Trophoblast cell (in vitro differentiated cells and primary cell): ENCODE results near the gene SHROOM3.

Experiments used
- DNase-seq, 2 donors: peaks; one replicate each; pipeline ENCODE4 v3.0.0-alpha.2; 2016
- H2AFZ ChIP-seq: 2 replicates; pipeline ENCODE4 v1.6.1; 2013; ENCODE audit warnings: low read length, moderate library complexity, mild to moderate bottlenecking; ENCODE audit not compliant: insufficient read depth, poor library complexity
- H2AK5ac ChIP-seq: 2 replicates; pipeline ENCODE4 v1.6.1; 2013; ENCODE audit warnings: mild to moderate bottlenecking, low read length
- H2BK120ac ChIP-seq: 2 replicates; pipeline ENCODE4 v1.6.1; 2013; ENCODE audit warnings: low read length, mild to moderate bottlenecking, moderate library complexity; ENCODE audit not compliant: insufficient read depth, poor library complexity
- H2BK12ac ChIP-seq: 2 replicates; pipeline ENCODE4 v1.6.1; 2013; ENCODE audit warnings: mild to moderate bottlenecking, low read length, moderate library complexity
- H2BK5ac ChIP-seq: 2 replicates; pipeline ENCODE4 v1.6.1; 2013; ENCODE audit warnings: low read length, low read depth, moderate library complexity, mild to moderate bottlenecking; ENCODE audit not compliant: poor library complexity
- H3K14ac ChIP-seq: 2 replicates; pipeline ENCODE4 v1.6.1; 2013; ENCODE audit warnings: mild to moderate bottlenecking, low read length
- H3K18ac ChIP-seq: 2 replicates; pipeline ENCODE4 v1.6.1; 2013; ENCODE audit warnings: mild to moderate bottlenecking, low read length
- H3K23ac ChIP-seq: 2 replicates; pipeline ENCODE4 v1.6.1; 2013; ENCODE audit warnings: low read length
- H3K27ac ChIP-seq: 2 replicates; pipeline ENCODE4 v1.5.1; 2013; ENCODE audit warnings: low read depth, mild to moderate bottlenecking, inconsistent platforms, low read length, moderate library complexity
- H3K27me3 ChIP-seq: 2 replicates; pipeline ENCODE4 v1.6.1; 2013; ENCODE audit warnings: inconsistent platforms, mild to moderate bottlenecking, low read length, moderate library complexity; ENCODE audit not compliant: insufficient read depth
- H3K36me3 ChIP-seq, 2 experiments: 1 replicate in 1 of 2; 2 replicates in 1 of 2; pipeline ENCODE4 v1.6.1; 2013; ENCODE audit warnings: low read length in 2 of 2, mild to moderate bottlenecking in 2 of 2, moderate library complexity in 1 of 2; ENCODE audit not compliant: insufficient read depth in 2 of 2, control insufficient read depth in 1 of 2
- H3K4ac ChIP-seq: 2 replicates; pipeline ENCODE4 v1.6.1; 2013; ENCODE audit warnings: low read depth, mild to moderate bottlenecking, low read length, moderate library complexity
- H3K4me1 ChIP-seq, 2 experiments: 1 replicate in 1 of 2; 2 replicates in 1 of 2; pipeline ENCODE4 v1.6.1; 2013; ENCODE audit warnings: low read length in 2 of 2, mild to moderate bottlenecking in 2 of 2, moderate library complexity in 1 of 2; ENCODE audit not compliant: insufficient read depth in 2 of 2, control insufficient read depth in 1 of 2
- H3K4me2 ChIP-seq: 2 replicates; pipeline ENCODE4 v1.6.1; 2013; ENCODE audit warnings: inconsistent platforms, mild to moderate bottlenecking, low read length, moderate library complexity
- H3K4me3 ChIP-seq: 2 replicates; pipeline ENCODE4 v1.5.1; 2013; ENCODE audit warnings: mild to moderate bottlenecking, low read depth, low read length, inconsistent platforms
- H3K79me1 ChIP-seq: one replicate; pipeline ENCODE4 v1.6.1; 2013; ENCODE audit warnings: low read length
- H3K79me2 ChIP-seq: 2 replicates; pipeline ENCODE4 v1.6.1; 2013; ENCODE audit warnings: low read length, mild to moderate bottlenecking; ENCODE audit not compliant: control insufficient read depth, insufficient read depth, poor library complexity
- H3K9ac ChIP-seq: 2 replicates; pipeline ENCODE4 v1.6.1; 2013; ENCODE audit warnings: mild to moderate bottlenecking, low read length
- H3K9me3 ChIP-seq: 2 replicates; pipeline ENCODE4 v1.6.1; 2013; ENCODE audit warnings: low read depth, mild to moderate bottlenecking, control low read depth, inconsistent platforms, low read length; ENCODE audit not compliant: insufficient read depth
- H4K12ac ChIP-seq: 2 replicates; pipeline ENCODE4 v1.6.1; 2013; ENCODE audit warnings: low read depth, mild to moderate bottlenecking, low read length, moderate library complexity
- H4K8ac ChIP-seq: 2 replicates; pipeline ENCODE4 v1.6.1; 2013; ENCODE audit warnings: low read depth, mild to moderate bottlenecking, low read length, moderate library complexity
- H4K91ac ChIP-seq: one replicate; pipeline ENCODE4 v1.6.1; 2013; ENCODE audit warnings: low read depth, mild to moderate bottlenecking, low read length, moderate library complexity
- WGBS: extraction: QIAGEN DNeasy Blood & Tissue Kit; methylation state at CpG from one replicate; pipeline ENCODE4 v1.1.7; 2013; ENCODE audit warnings: missing lambda C conversion rate; ENCODE audit not compliant: insufficient read length, insufficient coverage; ENCODE audit errors: extremely low coverage; 5-methylcytosine and 5-hydroxymethylcytosine counted together

SHROOM3 gene

GRCh38 chr4:76578002-76578560, 143.1 kb downstream of the SHROOM3 start:
- H2AK5ac ChIP-seq, result no peak overlapping the region
- no peak overlapping the region for H3K14ac ChIP-seq
- H3K4me2 ChIP-seq, result no peak overlapping the region
- no peak overlapping the region for H2BK12ac ChIP-seq
- H2BK5ac ChIP-seq, result no peak overlapping the region
- no peak overlapping the region for H3K9ac ChIP-seq
- no peak overlapping the region for H3K4me3 ChIP-seq
- no peak overlapping the region for H2AFZ ChIP-seq
- DNase-seq, result no peak
- H3K27me3 ChIP-seq, result no peaks in the 10 kb centered on the region
- H3K79me1 ChIP-seq, result peaks cover 3% of the 10 kb centered on the region
- H3K4me1 ChIP-seq, result peaks cover 4 to 10% of the 10 kb centered on the region in 2 experiments
- no peaks in the 10 kb centered on the region for H3K9me3 ChIP-seq
- H2BK120ac ChIP-seq, result no peak overlapping the region
- WGBS, result no CpG with 5 or more reads among the region's 2 CpGs
- H4K12ac ChIP-seq, result no peak overlapping the region
- no peak overlapping the region for H4K8ac ChIP-seq
- H4K91ac ChIP-seq, result no peak overlapping the region
- H3K18ac ChIP-seq, result no peak overlapping the region
- H3K23ac ChIP-seq, result no peak overlapping the region
- no peaks in the 10 kb centered on the region for H3K79me2 ChIP-seq
- H3K27ac ChIP-seq, result no peak overlapping the region
- no peak overlapping the region for H3K4ac ChIP-seq
- no peaks in the 10 kb centered on the region for H3K36me3 ChIP-seq

DNA sequence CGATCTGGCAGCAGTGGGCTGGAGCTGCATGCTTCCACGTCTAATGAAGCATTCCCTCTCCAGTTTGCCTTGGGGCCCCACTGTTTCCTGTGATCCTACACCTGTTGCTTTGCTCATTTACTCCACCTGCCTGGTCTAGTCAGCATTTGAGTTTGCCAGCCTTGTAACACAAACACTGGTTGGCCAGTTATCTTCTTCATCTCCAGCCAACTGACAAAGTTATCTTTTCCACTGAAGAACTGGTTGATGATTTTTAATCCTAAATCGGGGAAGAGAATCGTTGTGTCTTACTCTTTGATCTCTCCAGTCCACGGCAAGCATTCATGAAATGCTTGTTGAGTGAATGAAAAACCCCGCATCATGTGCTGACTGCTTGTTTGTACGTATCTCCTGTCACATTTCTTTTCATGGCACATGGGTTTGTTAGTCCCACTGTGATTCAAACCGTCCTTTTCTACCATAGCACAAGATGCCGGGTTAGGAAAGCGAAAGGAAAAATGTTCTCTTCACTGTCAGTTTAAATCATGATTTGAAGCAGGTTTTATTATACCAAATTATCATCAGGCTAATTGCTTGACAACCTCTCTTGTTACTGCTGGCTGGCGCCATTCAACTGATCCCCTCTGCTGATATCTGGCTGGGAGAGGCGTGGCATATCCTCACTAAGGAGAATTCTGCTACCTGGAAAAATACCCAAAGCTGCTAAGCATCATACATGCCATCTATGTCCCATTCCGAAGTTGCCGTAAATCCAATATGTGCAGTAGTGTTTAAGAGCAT, 144.8 kb downstream of the SHROOM3 start:
- Histone ChIP-seq H4K8ac (no peak overlapping the region), H3K23ac (no peak overlapping the region), H3K79me2 (no peaks in the 10 kb centered on the region), H2AFZ (no peak overlapping the region), H3K9ac (no peak overlapping the region), H3K4ac (no peak overlapping the region), H3K4me3 (no peak overlapping the region), H3K79me1 (peaks cover 8% of the 10 kb centered on the region), H3K27me3 (no peaks in the 10 kb centered on the region), H4K91ac (no peak overlapping the region), H2BK12ac (no peak overlapping the region), H3K9me3 (no peaks in the 10 kb centered on the region), H3K4me2 (peak overlapping the region; percentile 22), H2BK120ac (no peak overlapping the region), H2AK5ac (no peak overlapping the region), H3K36me3 (no peaks in the 10 kb centered on the region), H2BK5ac (no peak overlapping the region), H3K27ac (no peak overlapping the region), H3K4me1 (peaks cover 12 to 19% of the 10 kb centered on the region in 2 experiments), H3K18ac (no peak overlapping the region), H4K12ac (no peak overlapping the region), H3K14ac (no peak overlapping the region)
- DNase-seq, result peak; percentile 33 to 52
- WGBS, result no CpG with 5 or more reads among the region's 14 CpGs

- WGBS, result no CpG with 5 or more reads among the region's 4 CpGs
- H3K27ac ChIP-seq, result peak overlapping the region; percentile 29
- no peak overlapping the region for H3K9ac ChIP-seq
- no peaks in the 10 kb centered on the region for H3K9me3 ChIP-seq
- H3K18ac ChIP-seq, result no peak overlapping the region
- H2BK5ac ChIP-seq, result no peak overlapping the region
- no peak overlapping the region for H2AFZ ChIP-seq
- no peak for DNase-seq
- no peaks in the 10 kb centered on the region for H3K27me3 ChIP-seq
- peaks cover 11% of the 10 kb centered on the region for H3K79me1 ChIP-seq
- no peak overlapping the region for H3K4ac ChIP-seq
- no peak overlapping the region for H3K14ac ChIP-seq
- no peak overlapping the region for H3K23ac ChIP-seq
- H2BK12ac ChIP-seq, result no peak overlapping the region
- H4K8ac ChIP-seq, result no peak overlapping the region
- H3K4me3 ChIP-seq, result no peak overlapping the region
- H4K12ac ChIP-seq, result no peak overlapping the region
- no peak overlapping the region for H3K4me2 ChIP-seq
- H2AK5ac ChIP-seq, result no peak overlapping the region
- H4K91ac ChIP-seq, result no peak overlapping the region
- H2BK120ac ChIP-seq, result peak overlapping the region; percentile 41
- peaks cover 12 to 22% of the 10 kb centered on the region in 2 experiments for H3K4me1 ChIP-seq
- no peaks in the 10 kb centered on the region for H3K36me3 ChIP-seq
- peaks cover 2% of the 10 kb centered on the region for H3K79me2 ChIP-seq
These were observed 146.3 kb downstream of the SHROOM3 start for GRCh38 chr4:76581077-76581962.

DNA sequence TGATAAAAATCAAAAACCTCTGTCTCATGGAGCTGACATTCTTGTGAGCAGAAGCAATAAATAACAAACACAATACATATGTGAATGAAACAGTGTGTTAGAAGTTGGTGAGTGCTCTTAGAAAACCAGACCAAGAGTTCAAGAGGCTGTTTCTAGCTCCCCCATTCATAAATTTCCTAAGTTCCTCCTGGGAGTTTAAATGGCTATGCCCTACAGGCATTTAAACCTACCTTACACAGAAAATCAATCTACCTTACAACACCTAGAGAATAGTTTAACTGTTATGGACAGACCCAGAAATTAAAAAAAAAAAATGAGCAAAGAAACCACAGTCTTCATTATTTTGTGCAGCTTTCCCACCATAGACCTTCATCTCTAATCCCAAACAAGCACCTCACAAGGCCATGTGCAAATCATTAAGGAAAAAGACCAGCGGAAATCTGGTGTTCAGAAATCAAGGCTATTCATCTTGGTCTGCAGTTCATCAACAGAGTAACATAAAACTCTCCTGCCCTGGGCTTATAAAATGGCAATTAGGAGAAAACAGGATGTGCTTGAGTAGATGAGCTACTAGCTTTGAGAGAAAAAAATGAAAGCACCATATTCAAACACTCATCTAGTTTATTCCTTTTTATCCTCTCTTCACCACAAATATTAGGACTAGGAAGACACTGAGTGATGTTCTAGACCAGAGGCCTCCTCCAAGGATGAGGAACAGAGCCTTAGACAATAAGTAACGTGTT, 147.2 kb downstream of the SHROOM3 start:
- Histone ChIP-seq H3K9ac (no peak overlapping the region), H2AK5ac (no peak overlapping the region)

More for the DNA sequence above, 147.2 kb downstream of the SHROOM3 start:
- peak overlapping the region; percentile 36 for H3K27ac ChIP-seq
- peaks cover 2% of the 10 kb centered on the region for H3K79me2 ChIP-seq
- no peak overlapping the region for H3K23ac ChIP-seq
- no peak overlapping the region for H2BK5ac ChIP-seq
- H3K14ac ChIP-seq, result no peak overlapping the region
- no peak overlapping the region for H4K12ac ChIP-seq
- H3K18ac ChIP-seq, result no peak overlapping the region
- H3K4me3 ChIP-seq, result no peak overlapping the region
- no peaks in the 10 kb centered on the region for H3K9me3 ChIP-seq
- no peaks in the 10 kb centered on the region for H3K36me3 ChIP-seq
- peak overlapping the region; percentile 10 for H2BK12ac ChIP-seq
- H4K8ac ChIP-seq, result no peak overlapping the region
- no peak overlapping the region for H3K4ac ChIP-seq
- no peak overlapping the region for H2AFZ ChIP-seq
- H3K27me3 ChIP-seq, result no peaks in the 10 kb centered on the region
- no CpG with 5 or more reads among the region's 2 CpGs for WGBS
- no peak overlapping the region for H3K4me2 ChIP-seq
- peaks cover 12 to 24% of the 10 kb centered on the region in 2 experiments for H3K4me1 ChIP-seq
- no peak for DNase-seq
- no peak overlapping the region for H2BK120ac ChIP-seq
- no peak overlapping the region for H4K91ac ChIP-seq
- H3K79me1 ChIP-seq, result peaks cover 11% of the 10 kb centered on the region
